ENCODE data around the gene GRM1.

GRM1 gene

GRCh38 chr6:146287691-146288369 is 259.0 kb downstream of the GRM1 start:
- TF ChIP-seq EZH2phosphoT487 (IDR thresholded peaks at IDR 0.05; ENCODE audit: borderline replicate concordance, low read length): no peak
- TF ChIP-seq, protein P1, sequence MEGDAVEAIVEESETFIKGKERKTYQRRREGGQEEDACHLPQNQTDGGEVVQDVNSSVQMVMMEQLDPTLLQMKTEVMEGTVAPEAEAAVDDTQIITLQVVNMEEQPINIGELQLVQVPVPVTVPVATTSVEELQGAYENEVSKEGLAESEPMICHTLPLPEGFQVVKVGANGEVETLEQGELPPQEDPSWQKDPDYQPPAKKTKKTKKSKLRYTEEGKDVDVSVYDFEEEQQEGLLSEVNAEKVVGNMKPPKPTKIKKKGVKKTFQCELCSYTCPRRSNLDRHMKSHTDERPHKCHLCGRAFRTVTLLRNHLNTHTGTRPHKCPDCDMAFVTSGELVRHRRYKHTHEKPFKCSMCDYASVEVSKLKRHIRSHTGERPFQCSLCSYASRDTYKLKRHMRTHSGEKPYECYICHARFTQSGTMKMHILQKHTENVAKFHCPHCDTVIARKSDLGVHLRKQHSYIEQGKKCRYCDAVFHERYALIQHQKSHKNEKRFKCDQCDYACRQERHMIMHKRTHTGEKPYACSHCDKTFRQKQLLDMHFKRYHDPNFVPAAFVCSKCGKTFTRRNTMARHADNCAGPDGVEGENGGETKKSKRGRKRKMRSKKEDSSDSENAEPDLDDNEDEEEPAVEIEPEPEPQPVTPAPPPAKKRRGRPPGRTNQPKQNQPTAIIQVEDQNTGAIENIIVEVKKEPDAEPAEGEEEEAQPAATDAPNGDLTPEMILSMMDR (IDR thresholded peaks at IDR 0.05; ENCODE audit: low read depth, low read length, poor library complexity, severe bottlenecking): no peak
- H3K9me3 ChIP-seq (ENCODE audit: control insufficient read depth, insufficient read depth, low read length): no peaks in the 10 kb centered on the region
- no peak overlapping the region for H3K4me2 ChIP-seq (ENCODE audit: low read length)
- H3K79me2 ChIP-seq (ENCODE audit: control insufficient read depth, low read length): no peaks in the 10 kb centered on the region
- no peaks in the 10 kb centered on the region for H4K20me1 ChIP-seq (ENCODE audit: control insufficient read depth, insufficient read depth, low read depth, low read length)
- no peak overlapping the region for H3K4me3 ChIP-seq (ENCODE audit: low read length)
- no peaks in the 10 kb centered on the region for H3F3A ChIP-seq (ENCODE audit: control insufficient read depth, insufficient read depth)
- H3K36me3 ChIP-seq (ENCODE audit: control insufficient read depth, low read length): no peaks in the 10 kb centered on the region
- H3K27me3 ChIP-seq (ENCODE audit: control insufficient read depth, low read length): no peaks in the 10 kb centered on the region
- H3K27ac ChIP-seq (ENCODE audit: low read depth, low read length): no peak overlapping the region
- H3K9me2 ChIP-seq (replicated peaks; ENCODE audit: control insufficient read depth, low read length): no peaks in the 10 kb centered on the region
- no peaks in the 10 kb centered on the region for H3K4me1 ChIP-seq (ENCODE audit: control insufficient read depth, low read length)

DNA sequence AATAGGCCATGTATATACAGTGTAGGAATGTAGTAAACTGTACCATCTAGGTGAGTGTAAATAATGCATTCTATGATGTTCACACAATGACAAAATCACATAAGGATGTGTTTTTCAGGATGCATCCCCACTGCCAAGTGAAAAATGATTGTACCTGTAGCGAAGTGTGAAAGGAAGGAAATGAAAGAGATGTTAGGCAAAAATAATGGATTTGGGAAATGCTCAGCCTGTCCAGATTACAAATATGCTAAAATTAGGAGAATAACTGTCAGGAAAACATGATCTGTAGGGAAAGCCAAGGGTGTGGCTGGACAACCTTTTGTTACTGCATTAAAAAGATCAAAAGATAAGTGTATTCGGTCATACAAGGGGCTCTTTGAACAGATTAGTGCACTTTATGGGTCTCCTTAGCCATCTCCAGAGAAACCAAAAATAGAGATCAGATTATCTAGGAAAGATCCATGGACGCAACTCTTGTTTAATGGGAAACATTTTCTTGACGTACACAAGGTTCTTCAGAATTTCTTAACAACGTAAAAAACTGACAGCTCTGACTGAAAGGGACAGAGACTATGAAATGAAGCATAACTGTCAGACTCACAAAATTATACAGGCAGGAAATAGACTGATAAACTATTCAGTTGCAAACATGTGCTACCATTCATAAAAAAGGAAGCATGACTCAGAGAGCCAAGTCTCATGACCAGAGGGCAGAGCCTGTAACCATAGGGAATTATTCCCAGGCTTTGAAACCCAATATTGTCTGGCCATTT is 261.1 kb downstream of the GRM1 start:
- no peaks in the 10 kb centered on the region for H4K20me1 ChIP-seq (ENCODE audit: control insufficient read depth, insufficient read depth, low read depth, low read length)
- H3F3A ChIP-seq (ENCODE audit: control insufficient read depth, insufficient read depth): no peaks in the 10 kb centered on the region
- H3K36me3 ChIP-seq (ENCODE audit: control insufficient read depth, low read length): no peaks in the 10 kb centered on the region
- no peaks in the 10 kb centered on the region for H3K9me3 ChIP-seq (ENCODE audit: control insufficient read depth, insufficient read depth, low read length)
- H3K4me1 ChIP-seq (ENCODE audit: control insufficient read depth, low read length): no peaks in the 10 kb centered on the region
- H3K79me2 ChIP-seq (ENCODE audit: control insufficient read depth, low read length): no peaks in the 10 kb centered on the region
- no peak overlapping the region for H3K4me2 ChIP-seq (ENCODE audit: low read length)
- no peaks in the 10 kb centered on the region for H3K9me2 ChIP-seq (replicated peaks; ENCODE audit: control insufficient read depth, low read length)
- no peak for TF ChIP-seq EZH2phosphoT487 (IDR thresholded peaks at IDR 0.05; ENCODE audit: borderline replicate concordance, low read length)
- TF ChIP-seq, protein P1 (IDR thresholded peaks at IDR 0.05; ENCODE audit: low read depth, low read length, poor library complexity, severe bottlenecking): no peak
- no peaks in the 10 kb centered on the region for H3K27me3 ChIP-seq (ENCODE audit: control insufficient read depth, low read length)
- H3K4me3 ChIP-seq (ENCODE audit: low read length): no peak overlapping the region
- H3K27ac ChIP-seq (ENCODE audit: low read depth, low read length): no peak overlapping the region

- H3K4me2 ChIP-seq (ENCODE audit: low read length): no peak overlapping the region
- no peaks in the 10 kb centered on the region for H4K20me1 ChIP-seq (ENCODE audit: control insufficient read depth, insufficient read depth, low read depth, low read length)
- TF ChIP-seq, protein P1 (IDR thresholded peaks at IDR 0.05; ENCODE audit: low read depth, low read length, poor library complexity, severe bottlenecking): no peak
- no peak for TF ChIP-seq EZH2phosphoT487 (IDR thresholded peaks at IDR 0.05; ENCODE audit: borderline replicate concordance, low read length)
- H3K4me3 ChIP-seq (ENCODE audit: low read length): no peak overlapping the region
- no peaks in the 10 kb centered on the region for H3F3A ChIP-seq (ENCODE audit: control insufficient read depth, insufficient read depth)
- no peak overlapping the region for H3K27ac ChIP-seq (ENCODE audit: low read depth, low read length)
- H3K9me2 ChIP-seq (replicated peaks; ENCODE audit: control insufficient read depth, low read length): no peaks in the 10 kb centered on the region
- H3K27me3 ChIP-seq (ENCODE audit: control insufficient read depth, low read length): no peaks in the 10 kb centered on the region
- no peaks in the 10 kb centered on the region for H3K9me3 ChIP-seq (ENCODE audit: control insufficient read depth, insufficient read depth, low read length)
- no peaks in the 10 kb centered on the region for H3K4me1 ChIP-seq (ENCODE audit: control insufficient read depth, low read length)
- H3K36me3 ChIP-seq (ENCODE audit: control insufficient read depth, low read length): no peaks in the 10 kb centered on the region
- no peaks in the 10 kb centered on the region for H3K79me2 ChIP-seq (ENCODE audit: control insufficient read depth, low read length)
Observed at GRCh38 chr6:146290589-146290901, 261.7 kb downstream of the GRM1 start.

Data from DOHH2 (cell line).